DLD1 (cell line): ENCODE measurements around the gene NKG7.

ENCODE experiments used
- in situ Hi-C: cut with HindIII; loops from 2 replicates; pipeline ENCODE4 v1.10.0; 2017; ENCODE audit warnings: low sequenced_read_pairs

Gene NKG7

DNA sequence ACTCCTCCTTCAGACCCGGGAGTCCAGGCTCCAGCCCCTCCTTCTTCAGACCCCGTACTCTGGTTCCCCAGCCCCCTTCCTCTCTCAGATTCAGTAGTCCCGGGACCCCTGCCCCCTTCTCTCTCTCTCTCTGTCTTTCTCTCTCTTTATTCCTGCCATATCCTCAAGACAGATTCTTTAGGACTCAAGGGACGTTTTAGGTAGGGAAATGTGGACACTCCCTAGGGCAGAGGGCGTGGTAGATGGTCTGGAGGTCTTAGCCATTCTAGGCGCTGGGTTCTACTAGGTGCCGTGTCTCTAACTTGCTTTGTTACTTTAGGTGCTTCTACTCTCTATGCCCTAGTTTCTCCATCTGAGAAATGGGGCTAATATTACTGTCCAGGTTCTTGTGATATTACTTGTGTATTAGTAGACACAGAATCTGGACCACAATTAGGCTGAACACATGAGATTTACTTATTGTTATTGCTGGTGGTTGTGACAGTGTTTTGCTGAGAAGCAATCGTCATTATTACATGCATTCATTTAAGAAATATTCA, 18.7 kb upstream of the NKG7 start:
- in situ Hi-C loops: no loop called here

DNA sequence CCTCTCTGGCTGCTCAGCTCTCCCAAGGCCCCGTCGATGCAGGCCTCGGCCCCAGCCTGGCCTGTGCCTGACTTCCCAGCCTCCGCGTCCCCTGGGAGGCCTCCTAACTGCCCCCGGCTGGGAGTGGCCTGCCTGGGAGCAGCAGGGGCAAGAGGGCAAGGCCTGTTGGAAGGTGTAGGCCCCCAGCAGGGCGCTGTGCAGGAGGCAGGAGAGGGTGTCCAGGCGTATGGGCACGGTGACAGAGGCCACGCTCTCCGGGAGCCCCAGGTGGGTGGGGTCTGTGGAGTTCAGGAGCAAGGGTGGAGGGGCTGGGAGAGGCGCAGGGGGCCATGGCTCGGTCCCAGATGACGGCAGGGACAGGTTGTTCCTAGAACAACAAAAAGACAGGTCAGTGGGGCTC, 16.7 kb upstream of the NKG7 start:
- in situ Hi-C loops: no loop called here

DNA sequence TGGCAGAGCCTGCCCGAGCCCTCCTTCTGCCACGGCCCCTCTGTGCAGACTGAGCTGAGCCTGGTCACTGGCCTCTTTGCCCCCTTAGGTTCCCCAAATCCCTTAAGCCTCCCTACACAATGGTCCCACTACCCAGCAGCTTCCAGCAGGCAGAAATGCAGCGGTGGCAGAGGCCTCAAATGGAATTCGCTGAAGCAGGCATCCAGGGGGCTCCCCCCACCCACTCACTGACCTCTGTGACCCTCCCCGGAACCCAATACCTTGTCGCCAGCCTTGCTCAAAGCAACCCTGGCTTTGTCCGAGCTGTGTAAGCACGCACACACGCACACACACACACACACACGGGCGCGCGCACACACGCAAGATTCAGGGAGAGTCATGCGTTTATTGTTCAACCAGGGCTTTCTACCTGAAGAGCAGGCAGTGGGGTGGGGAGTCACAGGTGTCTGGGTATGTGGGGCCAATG, 15.5 kb upstream of the NKG7 start, which contains the start of gene LIM2:
Gene LIM2 (minus strand): TSS at position 51 of the 466 bp plus-strand sequence. CDS start 531 bp downstream, outside the sequence.
- in situ Hi-C loops: no loop called here

DNA sequence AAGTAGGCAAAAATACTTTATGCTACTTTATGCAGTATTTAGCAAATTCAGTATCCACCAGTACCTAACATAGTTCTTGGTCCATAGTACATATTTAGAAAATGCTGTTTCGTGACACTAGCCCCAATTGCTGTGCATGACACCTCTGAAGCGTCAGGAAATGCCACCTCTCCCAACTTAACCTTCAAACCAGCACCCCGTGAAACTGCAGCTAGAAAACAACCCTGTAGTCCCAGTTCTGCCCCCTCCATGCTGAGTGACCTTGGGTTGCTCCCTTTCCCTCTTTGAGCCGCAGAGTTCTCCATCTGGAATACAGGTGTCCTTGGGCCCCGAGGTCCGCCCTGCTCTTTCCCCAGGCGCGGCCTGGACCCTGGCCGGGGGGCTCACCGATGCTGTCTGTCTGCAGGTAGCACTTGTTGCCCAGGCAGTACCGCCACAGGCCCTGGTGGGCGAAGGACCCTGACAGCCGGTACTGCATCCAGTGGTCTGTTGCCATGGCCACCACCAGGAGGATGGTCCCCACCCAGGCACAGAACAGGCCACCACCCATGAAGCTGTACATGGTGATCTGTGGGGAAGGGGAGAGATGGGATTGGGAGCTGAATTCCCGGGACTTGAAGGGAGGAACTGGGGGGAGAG, 14.5 kb upstream of the NKG7 start:
- in situ Hi-C loops: no loop called here

DNA sequence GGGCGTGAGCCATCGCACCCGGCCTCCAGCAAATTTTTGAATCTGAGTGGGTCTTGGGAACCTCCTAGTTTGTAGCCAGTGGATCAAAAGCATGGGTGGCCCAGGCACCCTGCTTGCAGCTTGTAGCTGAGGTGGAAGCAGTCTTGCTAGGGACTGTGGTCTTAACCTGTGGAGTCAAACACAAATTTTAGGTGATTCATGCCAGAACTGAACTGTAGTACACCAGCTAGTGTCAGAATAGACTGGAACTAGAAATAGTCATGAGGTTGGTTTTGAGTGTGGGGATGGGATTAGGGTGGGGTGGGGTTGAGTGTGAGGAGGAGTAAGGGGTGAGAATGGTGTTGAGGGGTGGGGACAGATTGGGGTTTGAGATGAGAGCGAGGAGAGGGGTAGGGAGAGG, 9.6 kb upstream of the NKG7 start:
- in situ Hi-C loops: no loop called here

DNA sequence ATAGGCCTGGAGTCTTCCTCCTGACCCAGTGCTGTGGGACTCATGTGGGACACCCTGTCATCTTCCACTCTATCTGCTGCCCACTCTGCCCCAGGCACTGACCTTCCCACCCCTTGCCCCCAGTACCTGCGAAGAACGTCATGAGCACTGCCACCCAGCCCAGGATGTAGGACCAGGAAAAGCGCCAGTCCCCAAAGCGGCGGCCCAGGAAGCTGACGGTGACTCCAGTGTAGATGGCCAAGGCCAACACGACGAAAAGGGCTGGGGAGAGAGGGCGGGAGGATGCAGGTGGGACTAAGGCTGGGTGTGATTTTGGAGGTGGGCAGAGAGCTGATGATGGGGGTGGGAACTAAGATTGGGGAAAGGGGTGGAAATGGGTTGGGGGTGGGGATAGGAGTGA, 7.9 kb upstream of the NKG7 start:
- in situ Hi-C loops: no loop called here

DNA sequence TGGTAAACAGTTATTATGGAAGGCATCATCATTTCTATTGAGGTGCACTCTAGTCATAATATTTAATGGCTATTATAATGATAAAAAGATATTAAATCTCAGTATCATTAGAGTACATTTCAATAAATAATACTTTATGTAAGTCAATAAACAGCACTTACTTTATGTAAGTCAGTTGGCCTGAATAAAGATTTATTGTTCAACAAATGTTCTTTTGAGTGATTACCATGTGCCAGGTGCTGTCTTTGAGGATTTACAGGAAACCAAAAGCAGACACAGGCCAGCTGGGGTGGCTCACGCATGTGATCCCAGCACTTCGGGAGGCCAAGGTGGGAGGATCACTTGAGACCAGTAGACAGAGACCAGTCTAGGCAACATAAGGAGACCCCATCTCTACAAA, 5.0 kb upstream of the NKG7 start:
- in situ Hi-C loops: no loop called here

DNA sequence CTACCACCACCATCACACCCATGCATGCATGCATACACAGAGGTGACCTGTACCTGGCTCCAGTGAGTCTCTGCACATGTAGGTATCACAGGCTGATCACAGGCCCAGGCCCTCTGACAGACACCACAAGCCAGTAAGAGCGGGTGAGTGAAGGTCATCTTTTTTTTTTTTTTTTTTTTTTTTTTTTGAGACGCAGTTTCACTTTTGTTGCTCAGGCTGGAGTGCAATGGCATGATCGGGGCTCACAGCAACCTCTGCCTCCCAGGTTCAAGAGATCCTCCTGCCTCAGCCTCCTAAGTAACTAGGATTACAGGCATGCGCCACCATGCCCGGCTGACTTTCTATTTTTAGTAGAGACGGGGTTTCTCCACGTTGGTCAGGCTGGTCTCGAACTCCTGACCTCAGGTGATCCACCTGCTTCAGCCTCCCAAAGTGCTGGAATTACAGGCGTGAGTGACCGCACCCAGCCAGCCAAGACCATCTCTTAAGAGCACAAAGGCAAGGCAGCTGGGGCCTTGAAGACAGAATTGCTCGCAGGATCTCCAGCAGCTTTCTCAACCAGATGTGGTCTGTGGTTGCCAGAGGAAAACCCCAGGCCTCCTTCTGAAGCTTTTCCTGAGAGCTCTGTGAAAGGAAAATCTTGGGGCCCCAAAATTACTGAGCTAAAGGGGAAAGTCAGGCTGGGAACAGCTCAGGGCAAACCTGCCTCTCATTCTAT, 3.2 kb upstream of the NKG7 start:
- in situ Hi-C loops: no loop called here

DNA sequence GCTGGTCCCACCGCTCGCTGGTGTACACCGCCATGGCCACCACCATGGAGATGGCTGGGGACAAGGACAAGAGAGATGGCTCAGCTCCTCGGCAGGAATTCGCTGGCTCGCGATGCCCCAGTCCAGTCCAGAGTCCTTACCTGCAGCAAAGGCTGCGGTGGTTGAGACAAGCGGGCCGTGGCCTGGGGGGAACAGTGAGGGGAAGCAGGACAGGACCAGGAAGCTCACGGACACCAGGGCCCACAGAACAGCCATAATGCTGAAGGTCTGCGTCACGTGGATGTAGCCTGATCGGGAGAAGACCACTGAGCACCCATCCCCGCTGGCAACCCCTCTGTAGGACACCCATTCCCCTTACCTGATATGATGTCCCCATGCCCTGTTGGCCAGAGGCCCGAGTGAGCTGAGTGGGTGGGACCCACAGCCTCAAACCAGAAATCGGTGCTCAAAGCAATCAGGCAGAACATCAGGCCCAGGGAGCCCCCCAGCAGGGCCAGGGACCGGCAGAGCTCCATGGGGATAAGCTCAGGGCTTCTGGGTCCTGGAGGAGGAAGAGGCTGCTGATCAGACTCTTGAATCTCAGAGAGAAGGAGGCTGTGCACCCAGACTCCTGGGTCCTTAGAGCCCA, 319 bp downstream of the NKG7 start:
- in situ Hi-C loops: no loop called here

DNA sequence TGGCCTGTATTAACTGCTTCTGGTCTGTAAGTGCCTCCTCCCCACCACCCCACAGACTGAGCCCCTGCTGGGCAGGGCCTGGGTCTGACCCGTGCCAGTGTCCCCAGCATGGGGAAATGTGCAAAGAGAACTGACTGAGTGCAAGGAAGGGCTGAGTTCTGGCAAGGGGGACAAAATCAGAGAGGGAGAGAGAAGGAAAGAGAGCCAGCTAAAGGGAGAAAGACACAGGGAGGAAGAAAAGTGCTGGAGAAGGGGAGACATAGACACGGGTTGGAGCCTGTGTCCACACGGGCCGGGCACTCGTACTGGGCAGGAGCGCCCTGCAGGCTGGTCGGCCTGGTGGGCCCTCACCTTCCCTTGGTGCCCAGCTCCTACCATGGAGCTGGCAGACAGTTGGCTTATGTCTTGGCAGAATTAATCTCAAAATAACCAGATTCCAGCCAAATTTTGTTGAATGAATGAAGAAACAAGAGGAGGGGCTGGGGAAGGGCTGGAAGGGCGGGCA, 1.2 kb downstream of the NKG7 start:
- in situ Hi-C loops: no loop called here

DNA sequence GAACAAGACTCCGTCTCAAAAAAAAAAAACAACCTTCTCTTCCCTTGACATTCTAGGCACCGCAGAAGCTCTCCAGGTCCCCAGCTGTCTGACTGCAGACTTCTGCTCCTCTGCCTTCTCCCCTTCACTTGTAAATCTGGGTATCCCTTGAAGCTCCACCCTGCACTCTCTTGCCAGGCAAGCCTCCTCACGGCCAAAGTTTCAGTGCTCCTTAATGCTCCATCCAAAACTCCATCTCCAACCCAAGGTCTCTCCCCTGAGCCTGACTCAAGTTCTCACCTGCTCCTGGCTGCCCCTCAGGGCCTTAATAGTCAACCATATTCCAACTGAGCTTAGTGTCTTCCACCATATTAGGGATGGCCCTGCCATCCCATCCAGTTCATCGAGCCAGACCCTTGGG, 2.2 kb downstream of the NKG7 start:
- in situ Hi-C loops: no loop called here

DNA sequence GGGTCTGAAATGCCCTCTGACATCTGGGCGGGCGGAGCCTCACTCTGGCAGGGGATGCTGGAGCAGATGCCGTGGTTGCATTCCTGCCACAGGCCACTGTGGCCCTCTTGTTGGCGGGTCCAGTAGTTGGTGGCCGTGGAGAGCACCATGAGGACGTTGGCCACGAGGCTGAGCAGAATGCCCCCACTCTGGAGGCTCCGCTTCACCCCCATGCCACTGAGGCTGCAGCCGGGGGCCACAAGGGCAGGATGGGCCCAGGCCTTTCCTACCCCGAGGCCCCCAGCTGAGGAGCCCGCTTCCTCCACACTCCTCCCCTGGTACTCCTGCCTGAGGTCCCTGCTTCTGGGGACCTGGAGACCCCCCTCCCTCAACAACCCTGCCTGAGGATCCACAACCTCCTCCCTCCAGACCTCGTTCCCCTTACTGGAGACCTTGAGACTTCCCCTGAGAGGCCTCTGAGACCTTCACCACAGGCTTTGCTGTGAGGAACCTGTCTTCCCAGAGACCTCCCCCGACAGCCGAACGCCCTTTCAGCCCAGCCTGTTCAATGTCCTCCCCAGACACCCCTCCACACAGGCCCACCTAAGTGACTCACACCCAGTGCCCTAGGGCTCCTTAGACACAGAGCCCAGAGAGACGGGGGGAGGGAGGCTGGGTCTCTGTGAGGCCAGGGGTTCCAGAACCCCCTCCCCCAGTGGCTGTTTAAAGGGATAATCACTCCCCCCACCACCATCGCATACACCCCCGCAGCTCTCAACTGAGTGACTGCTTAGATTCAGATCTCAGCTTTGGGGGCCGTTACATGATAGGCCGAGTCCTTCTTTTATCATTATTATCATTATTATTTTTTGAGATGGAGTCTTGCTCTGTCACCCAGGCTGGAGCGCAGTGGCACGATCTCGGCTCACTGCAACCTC, 3.8 kb downstream of the NKG7 start, which contains the start of gene CLDND2:
Gene CLDND2 (minus strand): TSS at position 638 of the 917 bp plus-strand sequence. CDS start 426 bp downstream, at position 212.
- in situ Hi-C loops: no loop called here

DNA sequence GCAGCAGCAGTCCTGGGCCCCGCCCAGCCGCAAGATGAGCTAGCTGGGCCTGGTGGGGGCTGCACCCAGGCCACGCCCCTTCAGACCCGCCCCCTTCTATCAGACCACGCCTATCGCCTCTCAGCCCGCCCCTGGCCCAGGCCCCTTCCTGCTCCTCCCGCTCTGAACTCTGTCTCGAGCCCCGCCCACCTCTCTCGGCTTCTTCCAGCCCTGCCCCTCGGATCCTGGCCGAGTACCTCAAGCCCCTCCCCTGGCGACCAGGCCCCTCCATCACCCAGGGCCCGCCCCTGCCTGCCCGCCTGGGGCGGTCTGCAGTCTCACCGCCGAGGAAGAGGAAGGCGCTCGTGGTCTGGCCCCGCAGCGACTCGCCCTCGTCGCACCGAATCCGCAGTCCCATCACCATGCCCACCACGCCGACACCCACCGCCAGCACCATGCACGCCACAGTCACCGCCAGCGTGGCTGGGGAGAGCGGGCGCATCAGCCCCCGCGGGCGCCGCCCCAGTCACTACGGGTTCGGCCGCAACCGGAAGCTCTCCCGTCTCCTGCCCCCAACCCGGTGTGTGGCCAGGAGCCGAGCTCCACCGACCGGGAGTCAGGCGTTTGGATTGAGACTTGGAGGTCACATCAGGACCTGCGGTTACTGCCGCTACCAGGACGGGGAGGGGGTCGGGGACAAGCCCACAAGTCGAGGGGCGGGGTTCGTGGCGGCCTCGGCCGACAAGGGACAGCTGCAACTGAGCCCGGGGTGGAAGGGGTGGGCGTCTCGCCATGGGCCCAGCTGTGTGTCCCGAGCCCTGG, 4.7 kb downstream of the NKG7 start:
- in situ Hi-C loops: no loop called here

DNA sequence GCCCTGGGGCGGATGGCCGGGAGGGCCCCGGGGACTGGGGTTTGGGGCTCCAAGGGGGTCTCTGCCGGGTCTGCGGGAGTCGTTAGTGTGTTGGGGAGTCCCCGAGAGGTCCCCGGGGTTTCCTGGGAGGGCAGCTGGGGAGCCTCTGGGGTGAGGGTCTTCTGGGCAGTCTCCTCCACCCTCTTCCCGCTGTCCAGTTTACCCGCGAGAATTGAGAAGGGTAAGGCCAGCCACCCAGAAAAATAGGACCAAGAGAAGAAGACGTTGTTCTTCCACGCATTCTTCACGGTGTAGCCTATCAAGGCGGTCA, 5.2 kb downstream of the NKG7 start:
- in situ Hi-C loops: no loop called here

DNA sequence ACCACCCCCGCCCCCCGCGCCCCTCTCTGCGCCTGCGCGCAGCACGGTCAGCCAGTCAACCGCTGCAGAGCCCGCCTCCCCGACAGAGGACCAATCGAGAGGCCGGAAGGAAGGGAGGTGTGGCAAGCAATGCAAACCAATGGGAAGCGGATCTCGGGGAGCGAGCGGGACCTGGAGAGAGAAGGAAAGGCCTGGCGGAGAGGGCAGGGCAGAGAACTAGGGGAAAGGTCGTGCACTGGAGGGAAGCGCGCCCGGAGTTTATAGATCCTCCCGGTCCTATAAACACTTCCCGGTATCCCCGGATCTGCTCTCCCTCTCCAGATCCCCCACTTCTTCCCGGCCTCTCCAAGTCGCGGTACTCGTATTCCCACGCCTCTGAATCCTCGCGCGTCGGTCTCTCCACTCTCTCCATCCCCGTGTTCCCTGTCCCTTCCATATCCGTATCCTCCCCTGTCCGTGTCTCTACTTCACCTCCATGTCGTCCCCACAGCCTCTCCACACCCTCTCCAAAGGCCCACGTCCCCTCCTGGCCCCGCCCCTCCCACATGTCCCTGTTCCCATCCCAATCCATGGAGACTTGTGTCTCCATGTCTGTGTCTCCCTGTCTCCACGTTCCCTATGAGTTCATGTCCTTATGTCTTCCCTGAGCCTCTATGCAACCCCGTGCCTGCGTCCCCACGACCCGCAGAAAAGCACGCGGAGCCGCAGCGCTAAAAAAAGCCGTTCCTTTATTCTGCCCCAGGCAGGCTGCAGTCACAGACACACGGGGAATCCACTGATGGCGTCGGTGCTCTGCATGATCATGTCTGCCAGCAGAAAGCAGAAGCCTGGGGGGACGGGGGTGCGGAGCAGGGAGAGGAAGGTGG, 5.8 kb downstream of the NKG7 start:
- in situ Hi-C loops: no loop called here

DNA sequence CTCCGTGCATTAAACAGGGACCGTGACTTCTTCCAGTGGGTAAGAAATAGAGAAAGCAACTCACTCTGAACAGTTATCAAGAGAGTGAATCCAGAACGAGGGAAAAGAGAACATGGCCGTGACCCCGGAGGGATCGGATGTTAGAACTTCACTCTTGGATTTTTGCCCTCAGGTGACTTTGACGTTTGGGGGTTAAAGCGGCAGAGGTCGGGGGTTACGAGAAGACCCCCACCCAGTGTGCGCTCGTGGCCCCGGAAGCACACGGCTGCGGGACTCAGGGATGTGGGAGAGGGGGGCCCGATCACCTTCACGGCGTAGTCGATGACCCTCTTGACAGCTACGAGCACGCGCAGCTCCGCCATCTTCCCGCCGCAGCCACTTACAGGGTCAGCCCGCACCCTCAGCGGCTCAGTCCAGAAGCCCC, 6.5 kb downstream of the NKG7 start, which contains the start of gene ETFB:
Gene ETFB (minus strand): TSS at position 424 of the 424 bp plus-strand sequence. CDS start 62 bp downstream, at position 362.
- in situ Hi-C loops: no loop called here

DNA sequence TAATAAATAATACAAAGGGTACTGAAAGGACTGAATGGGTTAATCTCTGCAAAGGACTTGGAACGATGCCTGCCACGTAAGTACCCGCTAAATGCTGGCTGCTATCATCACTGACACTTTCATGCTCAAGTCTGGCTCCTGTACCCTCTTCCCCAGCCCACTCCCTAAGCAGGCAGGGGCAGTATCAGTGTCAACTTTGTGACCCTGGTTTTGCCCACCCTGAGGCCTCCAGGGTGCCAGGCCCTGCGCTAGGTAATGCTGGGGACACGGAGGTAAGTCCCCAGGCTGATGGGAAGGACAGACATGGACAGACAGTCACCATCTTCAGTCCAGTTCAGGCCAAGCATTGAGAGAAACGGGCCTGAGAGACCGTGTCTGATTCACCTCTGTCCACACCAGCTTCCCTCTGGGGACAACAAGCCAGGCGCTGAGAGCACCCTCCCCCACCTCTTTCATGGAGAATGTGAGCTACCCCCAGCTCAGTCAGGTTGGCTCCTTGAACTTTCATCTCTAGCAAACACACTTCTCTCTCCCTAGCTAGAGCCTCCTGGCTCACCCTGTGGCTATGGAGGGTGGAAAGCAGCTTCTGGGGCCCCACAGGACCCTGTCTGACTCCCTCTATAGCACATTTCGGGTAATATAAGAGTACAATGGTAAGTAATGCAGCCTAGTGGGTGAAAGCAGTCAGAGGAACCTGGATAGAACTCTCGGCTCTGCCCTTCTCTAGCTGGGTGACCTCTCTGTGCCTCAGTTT, 7.1 kb downstream of the NKG7 start:
- in situ Hi-C loops: no loop called here
